Suprapubic skin (tissue), 4 donors: ENCODE data around the gene ICAM1.

Experiments
- CTCF ChIP-seq, 2 donors: fragments of 200-600 bp in 1 of 2; fragments of 450-650 bp in 1 of 2; sonication (generic) in 1 of 2; IDR thresholded peaks; one replicate each; pipeline ENCODE4 v1.5.1; 2016 to 2019; ENCODE audit warnings: antibody characterized with exemption in 2 of 2, mild to moderate bottlenecking in 1 of 2, moderate library complexity in 1 of 2
- EP300 ChIP-seq: sonication (generic); formaldehyde crosslinking; IDR thresholded peaks from one replicate; pipeline ENCODE4 v1.6.1; 2017; ENCODE audit warnings: antibody characterized with exemption
- POLR2A ChIP-seq, 2 donors: fragments of 450-650 bp; IDR thresholded peaks; one replicate each; pipeline ENCODE4 v1.6.1; 2017; ENCODE audit warnings: antibody characterized with exemption in 2 of 2, mild to moderate bottlenecking in 2 of 2, moderate library complexity in 2 of 2
- POLR2AphosphoS5 ChIP-seq, 3 donors: sonication (generic); formaldehyde crosslinking; IDR thresholded peaks; one replicate each; pipeline ENCODE4 v1.6.1; 2017; ENCODE audit warnings: antibody characterized with exemption in 3 of 3

GRCh38 chr19:10237702-10238101 lies 33.2 kb upstream of the ICAM1 start:
- TF ChIP-seq EP300 (no peak), POLR2A (IDR thresholded peaks at IDR 0.05) (no peak), CTCF (IDR thresholded peaks at IDR 0.05) (no peak), POLR2AphosphoS5 (IDR thresholded peaks at IDR 0.05) (no peak)
